Measurements from ENCODE around the gene SLC13A2. TPM values are rescaled to one million over a fixed set of nuclear protein-coding genes. Genes with fewer than 3 reads are reported as not detected.

Gene SLC13A2
- polyA plus RNA-seq, 3 donors, result not detected

DNA sequence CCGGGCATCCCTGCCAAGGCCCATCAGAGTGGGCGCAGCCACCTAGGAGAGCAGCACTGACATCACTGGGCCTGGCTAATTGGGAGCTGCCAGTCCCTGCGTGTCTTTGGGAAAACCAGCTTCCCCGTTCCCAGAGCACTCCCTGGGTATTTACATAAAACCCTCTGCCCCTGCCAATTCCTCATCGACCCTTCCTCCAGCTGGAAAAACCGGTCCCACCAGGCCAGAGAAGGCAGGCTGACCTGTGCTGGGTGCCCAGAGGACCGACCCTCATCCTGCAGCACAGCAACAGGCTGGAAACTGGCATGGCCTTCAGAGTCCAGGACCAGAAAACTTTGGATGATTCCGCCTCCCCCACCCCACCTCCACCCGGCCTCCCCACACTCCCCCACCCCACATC is 24.5 kb downstream of the SLC13A2 start:
- no peak overlapping the region for H3K4me2 ChIP-seq (replicated peaks; ENCODE audit: extremely low read depth, low read length, poor library complexity, severe bottlenecking)
- Mint-ChIP-seq H3K27me3 (ENCODE audit: low read depth in 3 of 3) (peaks cover 1 to 3% (median 3%) of the 10 kb centered on the region in 3 donors), H3K4me3 (no peak overlapping the region), H3K36me3 (no peaks in the 10 kb centered on the region), H3K4me1 (peaks cover 1% of the 10 kb centered on the region), H3K9me3 (peaks cover 0 to 2% (median 0%) of the 10 kb centered on the region in 7 donors), H3K27ac (no peak overlapping the region)
- 85% methylated on average over 7 of the region's 9 CpGs for WGBS (ENCODE audit: insufficient coverage)
- no peaks in the 10 kb centered on the region for H4K20me1 ChIP-seq (ENCODE audit: insufficient read depth, low read length)
- TF ChIP-seq, protein P1, sequence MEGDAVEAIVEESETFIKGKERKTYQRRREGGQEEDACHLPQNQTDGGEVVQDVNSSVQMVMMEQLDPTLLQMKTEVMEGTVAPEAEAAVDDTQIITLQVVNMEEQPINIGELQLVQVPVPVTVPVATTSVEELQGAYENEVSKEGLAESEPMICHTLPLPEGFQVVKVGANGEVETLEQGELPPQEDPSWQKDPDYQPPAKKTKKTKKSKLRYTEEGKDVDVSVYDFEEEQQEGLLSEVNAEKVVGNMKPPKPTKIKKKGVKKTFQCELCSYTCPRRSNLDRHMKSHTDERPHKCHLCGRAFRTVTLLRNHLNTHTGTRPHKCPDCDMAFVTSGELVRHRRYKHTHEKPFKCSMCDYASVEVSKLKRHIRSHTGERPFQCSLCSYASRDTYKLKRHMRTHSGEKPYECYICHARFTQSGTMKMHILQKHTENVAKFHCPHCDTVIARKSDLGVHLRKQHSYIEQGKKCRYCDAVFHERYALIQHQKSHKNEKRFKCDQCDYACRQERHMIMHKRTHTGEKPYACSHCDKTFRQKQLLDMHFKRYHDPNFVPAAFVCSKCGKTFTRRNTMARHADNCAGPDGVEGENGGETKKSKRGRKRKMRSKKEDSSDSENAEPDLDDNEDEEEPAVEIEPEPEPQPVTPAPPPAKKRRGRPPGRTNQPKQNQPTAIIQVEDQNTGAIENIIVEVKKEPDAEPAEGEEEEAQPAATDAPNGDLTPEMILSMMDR (IDR thresholded peaks at IDR 0.05), result no peak
- no peak overlapping the region for H3K9ac ChIP-seq (ENCODE audit: insufficient read depth, low read length, poor library complexity, severe bottlenecking)
- H3K27me3 ChIP-seq (ENCODE audit: control insufficient read depth in 2 of 2, insufficient read depth in 2 of 2, low read length in 2 of 2), result no peaks in the 10 kb centered on the region
- no peak overlapping the region for H3K27ac ChIP-seq (ENCODE audit: low read depth in 1 of 2, low read length in 2 of 2)
- H3K9me3 ChIP-seq (replicated peaks in 1 of 2; ENCODE audit: control insufficient read depth in 1 of 2, insufficient read depth in 1 of 2, low read length in 2 of 2), result no peaks in the 10 kb centered on the region
- H3K4me1 ChIP-seq (ENCODE audit: control insufficient read depth in 1 of 2, insufficient read depth in 2 of 2, low read length in 2 of 2), result no peaks in the 10 kb centered on the region
- H3K36me3 ChIP-seq (replicated peaks in 1 of 2; ENCODE audit: control insufficient read depth in 1 of 2, insufficient read depth in 2 of 2, low read length in 2 of 2), result no peaks in the 10 kb centered on the region
- H3K4me3 ChIP-seq (replicated peaks in 1 of 3; ENCODE audit: low read depth in 2 of 3, low read length in 3 of 3), result no peak overlapping the region
- intact Hi-C loops (cut with micrococcal nuclease), result no loop called here
- no peaks in the 10 kb centered on the region for H3K79me2 ChIP-seq (ENCODE audit: insufficient read depth, low read length)
- no peak overlapping the region for H2AFZ ChIP-seq (ENCODE audit: insufficient read depth, low read depth, low read length, poor library complexity, severe bottlenecking)
- no peak for DNase-seq

DNA sequence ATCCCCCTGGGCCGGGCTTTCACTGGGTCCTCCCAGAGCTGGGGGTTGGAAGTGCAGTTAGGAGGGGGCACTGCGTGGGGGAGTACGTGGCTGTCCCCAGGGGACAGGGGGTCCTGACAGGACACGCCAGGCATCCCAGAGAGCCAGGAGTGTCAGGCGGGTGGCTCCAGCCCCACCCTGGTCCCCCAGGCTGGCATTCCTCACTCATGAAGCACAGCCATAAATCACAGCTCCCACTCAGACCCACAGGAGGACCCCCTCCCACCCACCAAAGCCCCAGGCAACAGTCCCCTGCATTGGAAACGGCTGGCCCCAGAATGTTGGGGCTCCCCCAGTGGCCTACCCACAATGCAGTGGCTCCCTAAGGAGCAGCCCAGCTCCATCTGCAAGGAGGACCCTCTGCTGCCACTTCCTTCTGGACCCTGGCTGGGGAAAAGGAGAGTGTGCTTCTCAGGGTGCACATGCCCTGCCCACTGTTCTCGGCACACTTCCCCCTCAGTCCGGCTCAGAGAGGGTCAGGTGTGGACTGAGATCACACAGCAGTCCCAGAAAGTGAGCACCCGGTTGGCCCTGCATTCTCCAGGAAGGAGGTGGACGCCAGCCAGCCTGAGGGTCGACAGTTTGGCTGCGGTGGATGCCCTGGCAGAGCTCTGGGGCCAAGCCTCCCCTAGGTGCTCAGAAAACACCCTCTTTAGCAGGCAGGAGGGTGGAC is 25.4 kb downstream of the SLC13A2 start:
- H3K36me3 Mint-ChIP-seq, result no peaks in the 10 kb centered on the region
- peaks cover 1 to 4% (median 3%) of the 10 kb centered on the region in 3 donors for H3K27me3 Mint-ChIP-seq (ENCODE audit: low read depth in 3 of 3)

More for the DNA sequence above, 25.4 kb downstream of the SLC13A2 start:
- H3K4me3 ChIP-seq (replicated peaks in 1 of 3; ENCODE audit: low read depth in 2 of 3, low read length in 3 of 3), result no peak overlapping the region
- H3K4me2 ChIP-seq (replicated peaks; ENCODE audit: extremely low read depth, low read length, poor library complexity, severe bottlenecking), result no peak overlapping the region
- Mint-ChIP-seq H3K9me3 (no peaks in the 10 kb centered on the region), H3K4me3 (no peak overlapping the region), H3K27ac (no peak overlapping the region), H3K4me1 (peaks cover 1% of the 10 kb centered on the region)
- no peak overlapping the region for H2AFZ ChIP-seq (ENCODE audit: insufficient read depth, low read depth, low read length, poor library complexity, severe bottlenecking)
- intact Hi-C loops (cut with micrococcal nuclease), result no loop called here
- H3K36me3 ChIP-seq (replicated peaks in 1 of 2; ENCODE audit: control insufficient read depth in 1 of 2, insufficient read depth in 2 of 2, low read length in 2 of 2), result no peaks in the 10 kb centered on the region
- H3K27me3 ChIP-seq (ENCODE audit: control insufficient read depth in 2 of 2, insufficient read depth in 2 of 2, low read length in 2 of 2), result no peaks in the 10 kb centered on the region
- no peaks in the 10 kb centered on the region for H4K20me1 ChIP-seq (ENCODE audit: insufficient read depth, low read length)
- H3K27ac ChIP-seq (ENCODE audit: low read depth in 1 of 2, low read length in 2 of 2), result no peak overlapping the region
- no peaks in the 10 kb centered on the region for H3K9me3 ChIP-seq (replicated peaks in 1 of 2; ENCODE audit: control insufficient read depth in 1 of 2, insufficient read depth in 1 of 2, low read length in 2 of 2)
- WGBS (ENCODE audit: insufficient coverage), result 86% methylated on average over 8 of the region's 12 CpGs
- TF ChIP-seq, protein P1 (IDR thresholded peaks at IDR 0.05), result no peak
- H3K79me2 ChIP-seq (ENCODE audit: insufficient read depth, low read length), result no peaks in the 10 kb centered on the region
- H3K4me1 ChIP-seq (ENCODE audit: control insufficient read depth in 1 of 2, insufficient read depth in 2 of 2, low read length in 2 of 2), result no peaks in the 10 kb centered on the region
- no peak for DNase-seq
- no peak overlapping the region for H3K9ac ChIP-seq (ENCODE audit: insufficient read depth, low read length, poor library complexity, severe bottlenecking)
